ENCODE data around the gene KLHL7.

Gene KLHL7

GRCh38 chr7:23105644-23106056, at the start of gene KLHL7:
Gene KLHL7, plus strand, starts transcription at chr7:23105785. Its CDS starts 242 bp downstream, at chr7:23106027.
- peak; percentile 93 for DNase-seq

- DNase-seq = no peak
These were observed 47.0 kb upstream of the KLHL7 start for GRCh38 chr7:23058408-23059096.

- DNase-seq = no peak
These were observed 44.3 kb upstream of the KLHL7 start for GRCh38 chr7:23061327-23061726.

- DNase-seq = no peak
These were observed 43.1 kb upstream of the KLHL7 start for GRCh38 chr7:23062452-23062851.

GRCh38 chr7:23065974-23066373, 39.6 kb upstream of the KLHL7 start:
- no peak for DNase-seq

GRCh38 chr7:23067271-23067670, 38.3 kb upstream of the KLHL7 start:
- DNase-seq = no peak

- DNase-seq = no peak
These were observed 33.5 kb upstream of the KLHL7 start for GRCh38 chr7:23072048-23072447.

- DNase-seq = no peak
These were observed 32.7 kb upstream of the KLHL7 start for GRCh38 chr7:23072922-23073321.

- peak; percentile 68 for DNase-seq
These were observed 30.9 kb upstream of the KLHL7 start for GRCh38 chr7:23074443-23075261.

- DNase-seq = no peak
These were observed 30.0 kb upstream of the KLHL7 start for GRCh38 chr7:23075571-23075970.

- no peak for DNase-seq
These were observed 28.8 kb upstream of the KLHL7 start for GRCh38 chr7:23076772-23077171.

GRCh38 chr7:23093111-23093510, 12.5 kb upstream of the KLHL7 start:
- DNase-seq = no peak

GRCh38 chr7:23093546-23093945, 12.0 kb upstream of the KLHL7 start:
- no peak for DNase-seq

- DNase-seq = no peak
These were observed 8.9 kb upstream of the KLHL7 start for GRCh38 chr7:23096518-23097290.

GRCh38 chr7:23098029-23098428, 7.6 kb upstream of the KLHL7 start:
- no peak for DNase-seq

GRCh38 chr7:23098460-23098859, 7.1 kb upstream of the KLHL7 start:
- DNase-seq = no peak

- DNase-seq = no peak
These were observed 4.9 kb upstream of the KLHL7 start for GRCh38 chr7:23100697-23101096.

GRCh38 chr7:23105086-23105643, 420 bp upstream of the KLHL7 start:
- DNase-seq = no peak

- peak; percentile 22 for DNase-seq
These were observed 655 bp downstream of the KLHL7 start for GRCh38 chr7:23106057-23106822.

GRCh38 chr7:23106823-23107663, 1.5 kb downstream of the KLHL7 start:
- DNase-seq = no peak

GRCh38 chr7:23107781-23108180, 2.2 kb downstream of the KLHL7 start:
- no peak for DNase-seq
